ENCODE results near the gene EXOSC6.
"Not testable (repeated sequence)": the region's sequence is repeated elsewhere in the genome, so short reads cannot be mapped to it uniquely, and the experiment has no call there.

The EXOSC6 gene

DNA sequence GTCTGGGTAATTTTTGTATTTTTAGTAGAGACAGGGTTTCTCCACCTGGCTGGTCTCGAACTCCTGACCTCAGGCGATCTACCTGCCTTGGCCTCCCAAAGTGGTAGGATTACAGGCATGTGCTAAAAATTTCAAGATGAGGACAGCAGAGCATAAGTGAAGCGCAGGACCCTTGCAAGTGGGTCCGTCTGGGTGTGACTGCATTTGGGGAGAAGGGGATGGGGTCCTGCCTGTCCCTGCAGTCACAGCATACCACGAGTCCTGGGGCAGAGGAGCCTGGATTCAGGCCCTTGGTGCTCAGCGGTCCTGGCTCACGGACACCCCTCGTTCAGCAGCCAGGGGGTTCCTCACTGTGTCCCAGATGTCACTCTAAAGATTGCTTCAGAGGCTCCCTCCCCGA, 53.5 kb downstream of the EXOSC6 start:
- not testable (repeated sequence) for DNase-seq (ENCODE audit: low spot score)

DNA sequence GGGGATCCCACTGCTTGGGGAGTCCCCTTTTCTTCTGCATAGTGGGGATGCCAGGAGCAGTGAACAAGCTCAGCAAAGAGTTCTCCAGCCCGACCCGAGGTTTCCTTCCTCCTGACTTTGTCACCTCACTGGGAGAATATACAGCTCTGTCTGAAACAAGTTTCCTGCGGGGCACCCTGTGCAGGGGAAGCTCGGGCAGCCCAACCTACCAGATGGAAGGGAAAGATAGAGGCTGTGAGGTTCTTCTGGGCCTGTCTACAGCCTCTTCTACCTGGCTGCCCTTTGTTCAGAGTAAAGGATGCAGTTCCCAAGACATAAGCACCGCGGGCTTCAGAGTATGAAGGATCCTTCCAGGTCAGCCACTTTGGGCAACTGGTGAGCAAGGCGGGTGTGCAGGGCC, 54.1 kb downstream of the EXOSC6 start:
- not testable (repeated sequence) for DNase-seq (ENCODE audit: low spot score)
